Measurements from ENCODE around the gene UBE2I. TPM values are rescaled to one million over a fixed set of nuclear protein-coding genes. Genes with fewer than 3 reads are reported as not detected.

The UBE2I gene
- total RNA-seq, 1 experiment from 2014 or later = 71.3 TPM

- intact Hi-C loops (cut with micrococcal nuclease) = no loop called here
- peaks cover 46% of the 10 kb centered on the region for H3K36me3 ChIP-seq (ENCODE audit: low read depth, low read length)
- ATAC-seq = no peak
- ChIA-PET POLR2A (ENCODE audit: unreplicated experiment) (no interaction called here), CTCF (no interaction called here)
- H4K20me1 ChIP-seq (ENCODE audit: low read length) = peaks cover 16% of the 10 kb centered on the region
- H3K27me3 ChIP-seq (ENCODE audit: low read length) = no peaks in the 10 kb centered on the region
- TF ChIP-seq EZH2 (IDR thresholded peaks at IDR 0.05; ENCODE audit: low read length, unreplicated experiment) (no peak), CTCF (conservative IDR thresholded peaks at IDR 0.05; ENCODE audit: low read depth, low read length) (no peak), EZH2phosphoT487 (IDR thresholded peaks at IDR 0.05; ENCODE audit: borderline replicate concordance, low read length) (no peak)
- no peak for DNase-seq
- H3K9me2 ChIP-seq (replicated peaks; ENCODE audit: low read length) = no peaks in the 10 kb centered on the region
- H3K4me2 ChIP-seq (ENCODE audit: low read length) = no peak overlapping the region
- H3K9me3 ChIP-seq (ENCODE audit: low read length) = no peaks in the 10 kb centered on the region
- peaks cover 42% of the 10 kb centered on the region for H3K79me2 ChIP-seq (ENCODE audit: low read length)
- no TSS peak for BruUV-seq (replicated peaks)
- H3K4me3 ChIP-seq (ENCODE audit: low read length) = no peak overlapping the region
- no peak overlapping the region for H3K27ac ChIP-seq (ENCODE audit: low read length)
- no peak overlapping the region for H2AFZ ChIP-seq (ENCODE audit: low read length)
- no peaks in the 10 kb centered on the region for H3K4me1 ChIP-seq (ENCODE audit: insufficient read depth, low read length)
- no peak overlapping the region for H3K9ac ChIP-seq (ENCODE audit: low read length)
- no peaks in the 10 kb centered on the region for H3F3A ChIP-seq (ENCODE audit: low read length, unreplicated experiment)
Measured at GRCh38 chr16:1317479-1318267, 8.2 kb downstream of the UBE2I start.

GRCh38 chr16:1318268-1318545 lies 8.8 kb downstream of the UBE2I start:
- Histone ChIP-seq H3K27me3 (ENCODE audit: low read length) (no peaks in the 10 kb centered on the region), H3K36me3 (ENCODE audit: low read depth, low read length) (peaks cover 42% of the 10 kb centered on the region), H3K9me3 (ENCODE audit: low read length) (no peaks in the 10 kb centered on the region), H3K79me2 (ENCODE audit: low read length) (peaks cover 37% of the 10 kb centered on the region), H3K4me2 (ENCODE audit: low read length) (no peak overlapping the region), H3K27ac (ENCODE audit: low read length) (no peak overlapping the region), H4K20me1 (ENCODE audit: low read length) (peaks cover 11% of the 10 kb centered on the region), H2AFZ (ENCODE audit: low read length) (no peak overlapping the region), H3K4me1 (ENCODE audit: insufficient read depth, low read length) (no peaks in the 10 kb centered on the region), H3K4me3 (ENCODE audit: low read length) (no peak overlapping the region), H3F3A (ENCODE audit: low read length, unreplicated experiment) (no peaks in the 10 kb centered on the region), H3K9ac (ENCODE audit: low read length) (no peak overlapping the region), H3K9me2 (replicated peaks; ENCODE audit: low read length) (no peaks in the 10 kb centered on the region)
- no peak for ATAC-seq
- TF ChIP-seq CTCF (conservative IDR thresholded peaks at IDR 0.05; ENCODE audit: low read depth, low read length) (no peak), EZH2 (IDR thresholded peaks at IDR 0.05; ENCODE audit: low read length, unreplicated experiment) (no peak), EZH2phosphoT487 (IDR thresholded peaks at IDR 0.05; ENCODE audit: borderline replicate concordance, low read length) (no peak)
- ChIA-PET POLR2A (ENCODE audit: unreplicated experiment) (no interaction called here), CTCF (no interaction called here)
- no peak for DNase-seq
- BruUV-seq (replicated peaks) = no TSS peak
- intact Hi-C loops (cut with micrococcal nuclease) = no loop called here

GRCh38 chr16:1319041-1319440 lies 9.6 kb downstream of the UBE2I start:
- H3K4me1 ChIP-seq (ENCODE audit: insufficient read depth, low read length) = no peaks in the 10 kb centered on the region
- H2AFZ ChIP-seq (ENCODE audit: low read length) = no peak overlapping the region
- H3F3A ChIP-seq (ENCODE audit: low read length, unreplicated experiment) = no peaks in the 10 kb centered on the region
- ChIA-PET CTCF (no interaction called here), POLR2A (ENCODE audit: unreplicated experiment) (no interaction called here)
- H3K27ac ChIP-seq (ENCODE audit: low read length) = no peak overlapping the region
- H3K79me2 ChIP-seq (ENCODE audit: low read length) = peaks cover 28% of the 10 kb centered on the region
- BruUV-seq (replicated peaks) = no TSS peak
- H3K4me3 ChIP-seq (ENCODE audit: low read length) = no peak overlapping the region
- intact Hi-C loops (cut with micrococcal nuclease) = no loop called here
- TF ChIP-seq EZH2phosphoT487 (IDR thresholded peaks at IDR 0.05; ENCODE audit: borderline replicate concordance, low read length) (no peak), EZH2 (IDR thresholded peaks at IDR 0.05; ENCODE audit: low read length, unreplicated experiment) (no peak), CTCF (conservative IDR thresholded peaks at IDR 0.05; ENCODE audit: low read depth, low read length) (no peak)
- H3K36me3 ChIP-seq (ENCODE audit: low read depth, low read length) = peaks cover 40% of the 10 kb centered on the region
- H3K4me2 ChIP-seq (ENCODE audit: low read length) = no peak overlapping the region
- no peak for DNase-seq
- H4K20me1 ChIP-seq (ENCODE audit: low read length) = peaks cover 4% of the 10 kb centered on the region; the same call in 1 of the 2 replicates
- no peak overlapping the region for H3K9ac ChIP-seq (ENCODE audit: low read length)
- no peaks in the 10 kb centered on the region for H3K27me3 ChIP-seq (ENCODE audit: low read length)
- ATAC-seq = no peak
- H3K9me3 ChIP-seq (ENCODE audit: low read length) = no peaks in the 10 kb centered on the region
- no peaks in the 10 kb centered on the region for H3K9me2 ChIP-seq (replicated peaks; ENCODE audit: low read length)

All from PC-3 (cell line).